NCI-H2196 (cell line): ENCODE results near the gene ERCC8.

Experiments
- DNase-seq: peaks from one replicate; lab custom pipeline; 2025; ENCODE audit not compliant: unreplicated experiment; lab: John Stamatoyannopoulos, UW

The ERCC8 gene

DNA sequence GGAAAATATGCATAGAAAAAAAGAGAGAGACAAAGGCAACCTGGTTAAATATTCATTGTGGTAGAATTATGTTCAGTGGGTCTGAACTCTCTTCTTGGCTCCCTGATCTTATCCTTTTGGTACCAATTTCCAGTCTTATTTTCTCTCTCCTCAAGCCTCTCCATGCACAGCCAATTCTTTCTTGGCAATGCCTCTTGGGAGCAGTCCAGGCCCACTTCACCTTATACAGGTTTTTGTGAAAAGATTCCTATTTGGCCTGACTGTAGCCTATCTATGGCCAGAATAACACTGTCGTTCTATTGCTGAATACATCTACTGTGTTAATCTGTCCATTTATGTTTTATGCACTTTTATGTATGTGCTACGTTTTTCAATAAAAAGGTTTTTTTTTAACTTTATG lies 103.5 kb downstream of the ERCC8 start:
- peak; percentile 1 for DNase-seq

DNA sequence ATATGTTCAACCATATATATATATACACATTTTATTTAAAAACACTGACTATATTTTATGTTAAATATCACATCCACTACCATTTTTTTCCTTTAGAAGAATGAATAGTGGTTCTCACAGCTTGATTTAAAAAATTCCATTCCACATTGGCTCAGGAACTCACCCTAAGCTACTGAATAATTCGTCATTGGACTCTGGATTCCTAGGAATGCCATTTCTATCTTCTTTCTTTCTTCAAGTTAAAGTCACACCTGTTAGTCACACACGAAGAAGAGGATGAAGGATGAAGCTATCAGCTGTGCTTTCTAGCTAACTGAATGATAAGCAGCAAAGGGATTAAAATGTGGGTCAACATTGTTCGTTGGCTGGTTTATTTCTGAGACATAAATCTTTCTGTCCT lies 108.7 kb downstream of the ERCC8 start:
- no peak for DNase-seq

DNA sequence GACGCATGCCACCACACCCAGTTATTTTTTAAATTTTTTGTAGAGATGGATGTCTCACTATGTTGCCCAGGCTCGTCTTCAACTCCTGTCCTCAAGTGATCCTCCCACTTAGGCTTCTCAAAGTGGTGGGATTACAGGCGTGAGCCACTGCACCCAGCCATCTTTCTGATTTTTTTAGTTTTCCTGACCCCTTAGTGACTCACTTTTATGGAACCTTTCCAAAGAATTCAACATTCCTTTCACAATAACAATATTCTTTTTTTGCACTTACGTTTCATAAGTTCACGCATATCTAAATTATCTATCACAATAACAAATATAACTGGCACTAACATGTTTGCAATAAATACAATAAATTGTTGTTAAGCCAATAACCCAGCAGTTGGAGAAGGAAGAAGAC lies 109.3 kb downstream of the ERCC8 start:
- no peak for DNase-seq

DNA sequence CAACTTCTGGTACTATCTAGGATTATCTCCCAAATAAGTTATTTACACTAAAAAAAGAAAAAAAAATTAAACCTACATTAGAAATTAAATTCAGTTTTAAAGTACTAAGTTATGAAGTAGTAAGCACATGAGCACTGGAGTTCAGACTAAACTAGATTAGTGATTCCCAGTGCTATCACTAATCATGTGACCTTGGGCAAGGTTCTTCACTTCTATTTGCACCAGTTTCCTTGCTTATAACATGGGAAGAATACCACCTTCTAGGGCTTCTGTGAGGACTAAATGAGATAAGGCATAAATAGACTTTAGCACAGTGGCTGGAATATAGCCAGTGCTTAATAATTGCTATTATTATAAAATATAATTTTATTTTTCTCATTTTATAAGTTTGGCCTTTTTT lies 111.3 kb downstream of the ERCC8 start:
- no peak for DNase-seq

DNA sequence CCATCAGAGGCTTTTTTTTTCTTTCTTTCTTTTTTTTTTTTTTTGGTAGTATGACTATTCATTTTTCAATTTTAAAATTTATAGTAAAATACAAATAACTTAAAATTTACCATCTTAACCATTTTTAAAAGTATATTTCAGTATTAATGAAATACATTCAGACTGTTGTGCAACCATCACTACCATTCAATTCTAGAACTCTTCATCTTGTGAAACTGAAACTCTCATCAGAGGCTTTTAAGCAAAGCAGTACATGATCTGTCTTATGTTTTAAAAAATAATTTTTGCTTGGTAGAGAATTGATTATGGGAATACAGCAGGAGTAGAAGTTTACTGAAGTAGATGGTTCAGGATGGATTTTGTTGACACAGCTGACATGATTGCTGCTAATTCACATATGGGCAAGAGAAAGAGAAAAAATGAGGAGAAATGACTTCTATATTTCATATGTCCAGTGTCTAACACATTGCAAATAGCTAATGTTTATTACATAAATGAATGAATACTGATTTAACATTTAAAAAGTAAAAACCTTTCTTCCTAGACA lies 114.2 kb downstream of the ERCC8 start:
- DNase-seq, result no peak

DNA sequence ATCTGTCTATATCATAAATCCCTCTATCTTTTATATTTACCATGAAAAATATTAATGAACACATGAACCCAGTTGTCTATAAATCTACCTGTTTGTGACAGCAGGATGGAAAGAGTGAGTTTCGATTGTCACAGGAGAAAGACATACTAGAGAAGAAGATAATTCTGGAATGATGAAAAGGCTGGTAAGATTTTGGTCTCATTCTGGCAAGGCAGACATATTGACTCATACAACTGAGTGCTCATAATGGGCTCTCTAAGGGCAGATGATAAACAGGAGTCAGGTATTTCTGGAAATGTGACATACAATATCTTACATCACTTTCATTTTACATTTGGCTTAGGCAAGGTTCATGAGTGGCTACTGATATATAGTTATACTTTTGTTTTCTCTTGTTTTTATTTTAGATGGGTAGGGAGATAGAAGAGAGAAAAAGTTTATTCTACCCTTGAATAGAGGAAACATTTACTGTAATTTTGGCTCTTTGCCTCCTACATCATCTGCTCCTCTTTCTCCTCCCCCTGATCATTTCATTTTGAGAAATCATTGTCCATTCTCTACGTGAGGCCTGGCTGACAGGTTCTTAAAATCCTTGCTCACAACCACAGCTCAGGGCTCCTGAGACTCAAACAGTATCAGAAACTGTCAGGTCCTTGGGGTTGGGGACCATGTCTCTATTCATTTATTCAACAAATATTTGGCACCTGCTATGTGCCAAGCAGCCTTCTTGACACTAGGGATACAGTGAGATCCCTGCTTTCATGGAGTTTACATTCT lies 115.2 kb downstream of the ERCC8 start:
- DNase-seq, result peak; percentile 1

DNA sequence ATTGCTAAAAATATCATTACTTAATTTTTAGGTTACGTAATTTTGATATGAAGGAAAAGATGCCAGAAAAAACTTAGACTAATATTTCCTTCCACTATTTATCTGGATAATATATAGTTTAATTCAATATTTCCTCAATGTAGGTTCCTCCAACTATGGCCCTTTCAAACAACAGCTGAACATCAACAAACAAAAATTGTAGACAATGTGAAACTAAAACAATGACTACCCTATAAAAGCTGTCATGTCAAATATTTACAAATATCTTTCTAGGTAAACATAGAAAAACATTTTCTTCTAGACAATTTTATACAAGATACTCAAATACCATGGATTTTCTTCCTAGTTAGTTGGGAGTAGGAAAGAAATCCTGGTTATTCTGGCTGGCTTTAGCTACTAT lies 117.7 kb downstream of the ERCC8 start:
- no peak for DNase-seq

DNA sequence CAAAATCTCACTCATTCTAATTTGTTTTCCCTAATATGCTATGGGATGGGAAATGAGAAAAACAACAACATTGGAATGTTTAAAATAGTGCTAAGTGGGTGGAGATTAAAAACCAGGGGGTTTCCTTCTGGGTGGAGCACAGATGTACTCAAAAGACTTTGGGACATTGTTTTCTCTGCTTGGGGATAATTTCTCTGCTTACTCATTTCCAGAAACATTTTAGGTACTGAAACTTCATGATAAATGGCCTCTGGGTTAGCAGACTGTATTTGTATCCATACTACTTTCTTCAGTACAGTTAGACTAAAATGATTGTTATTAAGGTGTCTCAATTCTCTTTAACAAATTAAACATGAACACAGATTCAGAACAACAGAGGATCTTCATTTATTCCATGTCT lies 118.2 kb downstream of the ERCC8 start:
- DNase-seq, result no peak
